Transverse colon (tissue), 4 donors: ENCODE results near the gene DUOXA1. TPM values are rescaled to one million over a fixed set of nuclear protein-coding genes. Genes with fewer than 3 reads are reported as not detected.

Source experiments
- DNase-seq: peaks from one replicate; pipeline ENCODE4 v3.0.0-alpha.2; 2019
- H3K27ac ChIP-seq, 4 donors: fragments of 200-600 bp; sonication (generic); 2 replicates each; pipeline ENCODE4 v1.5.1; 2016 to 2018; ENCODE audit warnings: inconsistent platforms in 4 of 4
- H3K27me3 ChIP-seq: fragments of 200-600 bp; sonication (generic); 2 replicates; pipeline ENCODE4 v1.5.1; 2017; ENCODE audit warnings: inconsistent platforms
- H3K36me3 ChIP-seq, 4 donors: fragments of 200-600 bp; sonication (generic); 2 replicates each; pipeline ENCODE4 v1.5.1; 2017 to 2019; ENCODE audit warnings: inconsistent platforms in 4 of 4
- H3K4me1 ChIP-seq, 4 donors: fragments of 200-600 bp; sonication (generic); 2 replicates each; pipeline ENCODE4 v1.5.1; 2017 to 2020; ENCODE audit warnings: inconsistent platforms in 4 of 4
- H3K4me3 ChIP-seq, 4 donors: fragments of 200-600 bp; sonication (generic); 1 replicate in 1 of 4; 2 replicates in 3 of 4; pipeline versions ENCODE4 v1.5.1 to v1.6.1; 2017 to 2019; ENCODE audit warnings: inconsistent platforms in 4 of 4
- H3K9me3 ChIP-seq, 2 donors: fragments of 200-600 bp; sonication (generic); 2 replicates each; pipeline ENCODE4 v1.5.1; 2017 to 2019; ENCODE audit warnings: inconsistent platforms in 2 of 2
- EP300 ChIP-seq: sonication (generic); formaldehyde crosslinking; IDR thresholded peaks from one replicate; pipeline ENCODE4 v1.6.1; 2017; ENCODE audit warnings: antibody characterized with exemption, low read depth
- POLR2A ChIP-seq: fragments of 450-650 bp; IDR thresholded peaks from one replicate; pipeline ENCODE4 v1.6.1; 2016; ENCODE audit warnings: antibody characterized with exemption, mild to moderate bottlenecking, moderate library complexity
- POLR2AphosphoS5 ChIP-seq, 3 donors: sonication (generic); formaldehyde crosslinking; IDR thresholded peaks; one replicate each; pipeline ENCODE4 v1.6.1; 2016; ENCODE audit warnings: antibody characterized with exemption in 3 of 3
- WGBS, 2 donors: methylation state at CpG; one replicate each; pipeline ENCODE4 v1.1.5; 2018; ENCODE audit warnings: low coverage in 1 of 2; 5-methylcytosine and 5-hydroxymethylcytosine counted together
- in situ Hi-C, 4 donors: fragments of 200-750 bp; cut with MboI; loops; one replicate each; pipeline versions ENCODE4 v1.15.0 to v1.15.1; 2017; ENCODE audit warnings: low sequenced_read_pairs in 3 of 4, low pct_ligation_motif_present in 1 of 4, low pct_unique_long_range_greater_than_20kb in 1 of 4
- intact Hi-C: fragments of 100-400 bp; cut with DNase I; formaldehyde crosslinking; loops from one replicate; pipeline ENCODE4 v1.15.1; 2023; ENCODE audit warnings: low total_unique reads
- total RNA-seq, 4 donors: library from RNA; depleted of rRNA; stranded (reverse); fragments of >200 nt; gene quantifications; one replicate each; pipeline ENCODE4 v1.1.0, GENCODE V29; 2016
- TF ChIP-seq, protein P1 (sequence below), 5 experiments: fragments of 200-600 bp in 3 of 5; fragments of 450-650 bp in 2 of 5; sonication (generic) in 3 of 5; IDR thresholded peaks; 1 replicate in 2 of 5; 2 replicates in 3 of 5; pipeline ENCODE4 v1.5.1; 2016 to 2017; ENCODE audit warnings: antibody characterized with exemption in 5 of 5, inconsistent platforms in 3 of 5, mild to moderate bottlenecking in 2 of 5, moderate library complexity in 1 of 5

Gene DUOXA1
- total RNA-seq, 4 donors from 2014 or later = 1.4 TPM; not detected in 3

DNA sequence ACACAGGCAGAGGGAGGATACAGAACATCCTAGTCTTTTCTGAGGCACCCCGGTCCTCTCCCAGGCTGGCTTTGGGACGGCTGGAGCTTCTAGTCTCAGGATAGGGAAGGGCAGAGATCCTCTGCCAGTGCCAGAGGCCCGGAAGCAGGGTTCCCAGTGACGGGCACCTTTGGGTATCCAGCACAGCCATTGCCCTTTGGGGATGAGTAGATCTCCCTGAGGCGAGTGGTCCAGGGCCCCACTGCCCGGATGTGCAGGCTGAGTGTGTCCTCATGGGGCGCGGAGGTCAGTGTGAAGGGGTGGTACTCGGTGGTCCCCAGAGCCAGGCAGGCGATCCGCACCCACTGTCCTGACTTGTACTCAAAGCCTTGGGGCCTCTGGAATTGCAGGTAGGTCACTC is 34.0 kb downstream of the DUOXA1 start:
- intact Hi-C loops = no loop called here
- H3K4me1 ChIP-seq = no peaks in the 10 kb centered on the region
- WGBS, 2 donors = 86% methylated on average over 11 of the region's 11 CpGs; no CpG with 5 or more reads in 1 of the 2 donors

DNA sequence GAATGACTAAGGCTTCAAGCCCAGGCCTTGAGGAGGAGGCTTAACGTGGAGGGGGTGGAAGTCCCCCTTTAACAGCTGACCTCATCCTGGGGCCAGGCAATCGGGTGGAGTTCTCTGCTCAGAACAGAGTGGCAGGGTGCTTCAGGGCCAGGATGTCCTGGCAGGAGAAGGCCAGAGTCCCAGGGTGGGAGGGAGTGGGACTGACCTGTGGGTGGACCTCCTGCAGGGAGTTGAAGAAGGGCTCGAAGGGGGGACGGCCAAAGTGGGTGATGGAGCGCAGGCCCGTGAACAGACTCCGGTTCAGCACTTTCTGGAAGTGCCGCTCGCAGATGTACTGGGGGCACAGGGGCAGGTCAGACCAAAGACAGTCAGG is 35.3 kb downstream of the DUOXA1 start:
- no peaks in the 10 kb centered on the region for H3K9me3 ChIP-seq
- no peaks in the 10 kb centered on the region for H3K36me3 ChIP-seq
- WGBS, 2 donors = 86% methylated on average over 9 of the region's 9 CpGs; no CpG with 5 or more reads in 1 of the 2 donors
- H3K4me3 ChIP-seq = no peak overlapping the region
- no peaks in the 10 kb centered on the region for H3K4me1 ChIP-seq
- H3K27me3 ChIP-seq = no peaks in the 10 kb centered on the region
- no peak for DNase-seq
- intact Hi-C loops = no loop called here
- in situ Hi-C loops = no loop called here
- no peak overlapping the region for H3K27ac ChIP-seq
- no peak for TF ChIP-seq POLR2A
- TF ChIP-seq, protein P1, sequence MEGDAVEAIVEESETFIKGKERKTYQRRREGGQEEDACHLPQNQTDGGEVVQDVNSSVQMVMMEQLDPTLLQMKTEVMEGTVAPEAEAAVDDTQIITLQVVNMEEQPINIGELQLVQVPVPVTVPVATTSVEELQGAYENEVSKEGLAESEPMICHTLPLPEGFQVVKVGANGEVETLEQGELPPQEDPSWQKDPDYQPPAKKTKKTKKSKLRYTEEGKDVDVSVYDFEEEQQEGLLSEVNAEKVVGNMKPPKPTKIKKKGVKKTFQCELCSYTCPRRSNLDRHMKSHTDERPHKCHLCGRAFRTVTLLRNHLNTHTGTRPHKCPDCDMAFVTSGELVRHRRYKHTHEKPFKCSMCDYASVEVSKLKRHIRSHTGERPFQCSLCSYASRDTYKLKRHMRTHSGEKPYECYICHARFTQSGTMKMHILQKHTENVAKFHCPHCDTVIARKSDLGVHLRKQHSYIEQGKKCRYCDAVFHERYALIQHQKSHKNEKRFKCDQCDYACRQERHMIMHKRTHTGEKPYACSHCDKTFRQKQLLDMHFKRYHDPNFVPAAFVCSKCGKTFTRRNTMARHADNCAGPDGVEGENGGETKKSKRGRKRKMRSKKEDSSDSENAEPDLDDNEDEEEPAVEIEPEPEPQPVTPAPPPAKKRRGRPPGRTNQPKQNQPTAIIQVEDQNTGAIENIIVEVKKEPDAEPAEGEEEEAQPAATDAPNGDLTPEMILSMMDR (IDR thresholded peaks at IDR 0.05) = no peak

More for the DNA sequence above, 34.0 kb downstream of the DUOXA1 start:
- no peaks in the 10 kb centered on the region for H3K36me3 ChIP-seq
- in situ Hi-C loops = no loop called here
- TF ChIP-seq POLR2A (no peak), POLR2AphosphoS5 (IDR thresholded peaks at IDR 0.05) (no peak), EP300 (no peak)
- TF ChIP-seq, protein P1 (IDR thresholded peaks at IDR 0.05) = no peak
- no peak overlapping the region for H3K4me3 ChIP-seq
- no peaks in the 10 kb centered on the region for H3K27me3 ChIP-seq
- H3K9me3 ChIP-seq = no peaks in the 10 kb centered on the region
- no peak for DNase-seq
- no peak overlapping the region for H3K27ac ChIP-seq

DNA sequence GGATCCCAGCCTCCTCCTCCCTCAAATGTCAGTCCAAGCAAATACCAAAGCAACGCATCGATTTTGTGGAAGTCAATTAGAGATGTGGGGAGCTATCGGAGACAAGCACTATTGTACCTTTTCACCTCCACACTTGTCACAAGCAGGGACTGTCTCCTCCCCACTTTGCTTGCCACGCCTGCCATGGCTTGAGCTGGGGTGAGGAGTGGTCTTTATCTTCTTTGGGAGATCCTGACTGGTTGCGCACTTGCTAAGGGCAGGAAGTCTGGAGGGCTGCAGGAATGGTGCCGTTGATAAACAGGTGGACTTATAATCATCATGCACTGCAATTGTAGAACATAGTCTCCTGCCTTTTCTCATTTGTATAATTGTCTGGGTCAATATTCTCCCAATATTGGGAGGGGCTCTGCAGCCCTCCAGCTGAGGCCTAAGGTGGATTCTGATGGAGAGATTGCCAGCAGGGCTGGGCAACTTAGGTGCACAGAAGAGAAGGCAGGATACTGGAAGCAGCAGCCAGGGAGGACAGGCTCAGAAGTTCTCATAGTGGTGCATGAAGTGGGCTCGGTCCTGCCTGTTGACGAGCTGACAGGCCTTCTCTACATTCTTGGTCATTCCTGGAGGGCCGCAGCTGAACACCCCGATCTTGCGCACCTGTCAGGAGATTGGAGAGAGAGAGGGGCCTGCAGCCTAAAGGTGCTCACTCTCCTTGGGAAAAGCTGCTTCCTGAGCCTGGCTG is 35.9 kb downstream of the DUOXA1 start:
- TF ChIP-seq EP300 (no peak), POLR2A (no peak), POLR2AphosphoS5 (IDR thresholded peaks at IDR 0.05) (no peak)
- TF ChIP-seq, protein P1 (IDR thresholded peaks at IDR 0.05) = no peak
- no peaks in the 10 kb centered on the region for H3K36me3 ChIP-seq
- intact Hi-C loops = no loop called here
- WGBS, 2 donors = 80 to 94% methylated on average over 2 to 11 of the region's 11 CpGs
- in situ Hi-C loops = no loop called here
- DNase-seq = no peak
- H3K4me3 ChIP-seq = no peak overlapping the region
- H3K27ac ChIP-seq = no peak overlapping the region
- no peaks in the 10 kb centered on the region for H3K4me1 ChIP-seq
- no peaks in the 10 kb centered on the region for H3K27me3 ChIP-seq
- no peaks in the 10 kb centered on the region for H3K9me3 ChIP-seq

DNA sequence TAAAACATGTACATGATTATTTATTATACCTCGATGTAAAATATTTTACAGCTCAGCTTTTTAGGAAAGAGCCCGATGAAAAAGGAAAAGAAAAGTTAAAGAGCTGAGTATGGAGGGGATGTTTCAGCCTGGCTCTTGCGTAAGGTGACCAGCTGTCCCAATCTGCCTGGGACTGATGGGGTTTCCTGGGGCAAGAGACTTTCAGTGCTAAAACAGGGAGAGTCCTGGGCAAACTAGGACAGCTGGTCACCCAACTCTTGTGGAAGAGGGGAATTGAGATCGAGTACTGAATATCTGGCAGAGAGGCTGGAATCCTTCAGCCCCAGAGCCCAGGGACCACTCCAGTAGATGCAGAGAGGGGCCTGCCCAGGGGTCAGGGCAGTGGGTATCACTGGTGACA is 36.7 kb downstream of the DUOXA1 start:
- no peak overlapping the region for H3K4me3 ChIP-seq
- no peak overlapping the region for H3K27ac ChIP-seq
- H3K27me3 ChIP-seq = no peaks in the 10 kb centered on the region
- H3K4me1 ChIP-seq = no peaks in the 10 kb centered on the region
- no peaks in the 10 kb centered on the region for H3K36me3 ChIP-seq
- no peak for DNase-seq
- H3K9me3 ChIP-seq = no peaks in the 10 kb centered on the region
- intact Hi-C loops (no loop called here), in situ Hi-C loops (no loop called here)
- WGBS, 2 donors = 80 to 84% methylated on average over 3 to 4 of the region's 4 CpGs
- no peak for TF ChIP-seq EP300
- no peak for TF ChIP-seq POLR2A
- TF ChIP-seq, protein P1 (IDR thresholded peaks at IDR 0.05) = no peak
- no peak for TF ChIP-seq POLR2AphosphoS5 (IDR thresholded peaks at IDR 0.05)
